Femur (tissue), 1 donor: ENCODE data around the gene AFF1.
"Not testable (repeated sequence)": the region's sequence is repeated elsewhere in the genome, so short reads cannot be mapped to it uniquely, and the experiment has no call there.

Source experiments
- DNase-seq: peaks from one replicate; pipeline ENCODE4 v3.0.0-alpha.2; 2017

Gene AFF1

DNA sequence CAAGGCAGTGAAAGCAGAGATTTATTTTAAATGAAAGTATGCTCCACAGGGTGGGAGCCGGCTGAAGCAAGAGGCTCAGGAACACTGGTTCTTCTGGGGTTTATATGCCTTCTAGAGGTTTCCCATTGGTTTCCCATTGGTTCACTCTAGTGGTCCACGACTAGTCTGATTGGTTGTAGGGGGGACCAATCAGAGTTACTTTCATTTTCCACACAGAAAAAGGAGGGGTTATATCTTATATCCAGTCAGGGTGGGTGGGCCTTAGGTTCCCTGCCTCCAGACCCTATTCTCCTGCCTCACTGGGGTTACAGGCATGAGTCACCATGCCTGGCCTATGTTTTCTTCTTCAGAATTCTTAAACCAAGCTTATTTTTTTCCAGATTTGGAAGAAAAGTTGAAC is 184.0 kb downstream of the AFF1 start:
- DNase-seq, result no peak

DNA sequence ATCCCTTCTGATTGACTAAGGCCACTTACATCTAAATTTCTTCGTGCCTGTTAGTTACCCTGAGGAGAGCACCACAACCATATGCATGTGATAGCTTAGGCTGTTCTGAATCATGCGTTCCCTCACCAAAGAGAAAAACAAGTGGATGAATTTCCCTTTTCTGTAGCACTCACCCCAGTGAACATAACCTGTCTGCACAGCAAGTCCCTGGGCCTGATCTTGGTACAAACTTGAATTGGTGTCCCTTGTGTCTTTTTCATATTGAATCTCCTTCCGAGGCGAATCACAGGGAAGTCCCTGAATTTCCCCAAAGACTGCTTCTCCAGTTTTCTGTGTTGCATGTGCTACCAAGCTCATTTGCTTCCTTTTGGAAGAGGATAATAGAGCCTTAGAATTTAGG is 185.2 kb downstream of the AFF1 start:
- DNase-seq, result no peak

DNA sequence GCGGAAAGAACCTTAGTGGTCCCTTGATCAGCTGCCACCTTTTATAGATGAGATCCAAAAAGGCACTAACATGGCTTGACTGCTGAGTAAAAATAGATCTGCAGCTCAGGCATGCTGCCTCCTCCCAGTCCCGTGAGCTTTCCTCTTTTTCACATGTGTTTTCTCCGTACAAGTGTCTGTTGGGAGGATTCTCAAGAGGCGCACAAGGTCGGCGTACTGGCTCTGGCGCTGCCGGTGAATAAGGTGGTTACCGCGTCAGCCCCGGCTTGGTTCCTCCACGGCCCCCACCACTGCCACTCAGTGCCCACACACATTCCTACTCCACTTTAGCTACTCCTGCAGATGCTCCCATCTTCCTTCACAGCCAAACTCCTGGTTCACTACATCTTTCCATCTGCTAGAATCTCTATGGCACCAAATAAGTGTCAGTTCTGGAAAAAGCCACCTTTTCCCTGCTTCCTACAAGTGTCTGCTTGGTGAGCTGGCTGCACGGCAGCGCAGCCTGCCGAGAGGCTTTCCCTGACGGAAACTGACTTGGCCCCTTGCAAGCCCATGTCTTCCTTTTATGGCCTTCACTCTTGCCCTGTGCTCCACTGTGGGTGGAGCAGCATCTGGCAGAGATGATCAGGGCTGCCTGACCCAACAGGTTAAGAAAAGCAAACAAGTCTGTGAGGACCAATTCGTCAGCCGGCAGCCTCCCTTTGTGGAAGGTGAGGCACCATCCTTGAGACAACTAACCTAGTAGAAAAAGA is 185.8 kb downstream of the AFF1 start:
- DNase-seq, result no peak

DNA sequence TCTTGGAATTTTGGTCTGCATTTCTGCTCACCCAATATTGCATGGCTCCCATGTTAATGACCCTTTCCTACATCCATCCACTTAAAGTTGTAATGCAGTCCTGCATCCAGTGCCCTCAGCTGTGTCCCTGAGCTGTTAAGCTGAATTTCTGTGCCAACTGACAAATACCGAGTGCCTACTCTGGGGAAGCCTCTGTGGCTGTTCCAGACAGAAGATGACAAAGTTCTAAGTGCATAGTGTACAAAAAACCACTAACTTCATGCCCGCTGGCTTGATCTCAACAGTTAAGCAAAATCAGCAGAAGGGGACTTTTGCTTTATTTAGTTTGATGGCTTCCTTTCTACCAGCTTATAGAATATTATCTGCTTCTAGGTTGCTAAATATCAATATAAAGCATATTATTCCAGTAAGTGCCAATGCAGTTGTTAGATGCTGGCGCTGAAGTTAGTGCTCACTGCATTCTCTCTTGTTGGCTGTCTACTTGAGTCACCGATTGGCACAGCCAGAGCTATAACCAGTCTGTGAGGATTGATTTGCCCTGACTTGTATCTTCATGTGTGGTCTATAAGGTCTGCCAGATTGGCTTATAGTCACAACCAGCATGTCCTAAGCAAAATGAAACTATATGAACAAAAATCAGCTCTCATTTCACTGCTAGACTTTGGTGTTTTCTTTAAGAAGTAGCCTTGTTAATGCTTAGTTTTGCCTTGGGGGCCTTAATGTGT is 186.7 kb downstream of the AFF1 start:
- peak; percentile 33 for DNase-seq

DNA sequence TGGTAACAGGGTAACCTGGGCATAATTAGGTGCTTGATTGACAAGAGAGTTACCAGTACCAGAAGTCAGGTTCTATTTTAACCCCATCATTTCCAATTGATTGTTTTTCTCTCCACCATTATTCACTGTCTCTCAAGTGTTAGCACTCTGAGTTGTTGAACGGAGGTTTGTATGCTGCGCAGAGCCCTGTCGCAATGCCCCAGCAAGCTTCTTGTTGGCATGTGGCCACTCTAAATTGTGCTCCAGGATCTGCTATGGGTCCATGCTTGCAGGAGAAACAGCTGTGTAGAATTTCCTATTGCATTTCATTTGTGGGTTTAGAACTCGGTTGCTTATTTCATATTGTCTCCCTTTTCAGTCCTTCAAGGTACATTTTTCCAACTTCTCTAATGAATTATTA is 187.4 kb downstream of the AFF1 start:
- no peak for DNase-seq

DNA sequence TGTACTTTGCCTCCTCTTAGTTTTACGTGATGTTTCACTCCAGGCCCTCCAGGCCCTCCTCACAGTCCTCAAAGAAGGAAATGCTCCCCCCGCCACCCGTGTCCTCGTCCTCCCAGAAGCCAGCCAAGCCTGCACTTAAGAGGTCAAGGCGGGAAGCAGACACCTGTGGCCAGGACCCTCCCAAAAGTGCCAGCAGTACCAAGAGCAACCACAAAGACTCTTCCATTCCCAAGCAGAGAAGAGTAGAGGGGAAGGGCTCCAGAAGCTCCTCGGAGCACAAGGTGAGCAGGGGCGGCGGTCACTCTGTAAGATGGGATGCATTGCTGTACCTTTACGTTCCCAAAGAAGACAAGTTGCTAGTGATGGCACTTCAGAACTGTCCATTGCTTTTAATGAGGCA is 191.2 kb downstream of the AFF1 start:
- DNase-seq, result no peak

DNA sequence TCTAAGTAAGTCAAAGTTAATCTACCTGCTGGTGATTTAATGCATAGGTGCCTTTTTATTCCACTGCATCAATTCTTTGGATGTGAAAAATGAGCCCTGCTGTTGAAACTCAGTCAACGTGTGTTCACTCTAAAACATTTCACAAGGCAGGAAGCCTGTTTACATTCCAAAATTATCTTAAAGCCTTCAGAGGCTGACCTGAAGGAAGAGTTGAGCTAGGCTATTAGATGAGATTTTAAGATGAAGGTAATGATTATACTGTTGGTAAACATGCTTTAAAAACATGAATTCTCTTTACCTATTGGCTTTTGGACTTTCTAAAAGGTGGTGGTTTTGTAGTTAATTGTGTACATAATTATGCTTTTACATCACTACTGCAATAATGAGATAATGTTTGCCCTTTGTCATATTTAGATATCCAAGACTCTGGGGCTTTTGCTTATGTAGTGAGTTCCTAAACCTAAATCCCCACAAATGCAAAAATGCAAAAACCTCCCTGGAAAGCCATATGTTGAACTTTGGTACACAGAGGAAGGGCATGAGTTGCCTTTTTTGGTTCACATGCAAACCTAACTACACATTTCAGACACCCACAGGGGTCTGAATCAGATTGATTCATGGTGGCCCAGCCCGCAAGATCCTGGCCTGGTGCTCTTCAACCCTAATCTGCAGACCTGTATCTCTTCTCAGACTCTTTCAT is 193.3 kb downstream of the AFF1 start:
- DNase-seq, result no peak

DNA sequence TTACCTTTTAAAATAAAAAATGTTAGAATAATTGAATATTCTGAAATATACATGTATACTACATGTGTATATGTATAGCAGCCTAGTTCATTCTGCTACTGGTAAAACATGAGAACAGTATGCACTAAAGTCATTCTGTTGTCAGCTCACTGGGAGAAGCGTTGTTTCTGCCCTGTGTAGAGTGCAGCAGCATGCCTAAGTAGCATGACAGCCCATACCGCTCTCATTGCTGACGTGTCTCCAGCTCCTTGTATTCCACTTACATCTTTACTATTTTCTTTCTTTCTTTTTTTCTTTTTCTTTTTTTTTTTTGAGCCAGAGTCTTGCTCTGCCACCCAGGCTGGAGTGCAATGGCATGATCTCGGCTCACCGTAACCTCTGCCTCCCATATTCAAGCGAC is 194.9 kb downstream of the AFF1 start:
- no peak for DNase-seq

DNA sequence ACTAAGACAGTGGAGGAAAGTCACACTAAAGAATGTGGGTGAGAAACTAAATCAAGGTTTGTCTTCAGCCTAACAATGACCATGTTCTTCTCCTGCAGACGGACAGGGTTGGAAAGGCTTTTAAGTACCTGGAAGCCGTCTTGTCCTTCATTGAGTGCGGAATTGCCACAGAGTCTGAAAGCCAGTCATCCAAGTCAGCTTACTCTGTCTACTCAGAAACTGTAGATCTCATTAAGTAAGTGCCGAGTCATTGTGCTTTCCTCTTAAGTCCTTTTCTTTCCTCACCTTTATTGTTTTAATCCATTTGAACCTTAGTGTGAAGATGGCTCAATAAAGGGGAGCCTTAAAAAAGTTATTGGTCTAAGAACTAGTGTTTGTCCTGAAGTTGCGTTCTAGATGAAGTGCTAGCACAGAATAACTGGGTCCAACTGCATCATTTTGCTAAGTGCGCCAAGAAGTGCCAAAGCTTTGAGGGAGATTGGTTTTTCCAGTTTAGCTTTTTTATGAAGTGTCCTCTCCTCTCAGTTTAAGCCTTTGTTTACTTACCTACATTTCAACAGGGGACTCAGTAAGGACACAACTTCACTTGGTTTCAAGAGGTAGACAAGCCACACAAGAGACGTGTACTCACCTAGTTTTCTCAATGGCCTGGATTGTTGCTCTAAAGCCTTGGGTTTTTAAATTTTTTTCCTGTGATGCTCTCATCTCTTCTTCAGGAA is 196.3 kb downstream of the AFF1 start:
- no peak for DNase-seq

DNA sequence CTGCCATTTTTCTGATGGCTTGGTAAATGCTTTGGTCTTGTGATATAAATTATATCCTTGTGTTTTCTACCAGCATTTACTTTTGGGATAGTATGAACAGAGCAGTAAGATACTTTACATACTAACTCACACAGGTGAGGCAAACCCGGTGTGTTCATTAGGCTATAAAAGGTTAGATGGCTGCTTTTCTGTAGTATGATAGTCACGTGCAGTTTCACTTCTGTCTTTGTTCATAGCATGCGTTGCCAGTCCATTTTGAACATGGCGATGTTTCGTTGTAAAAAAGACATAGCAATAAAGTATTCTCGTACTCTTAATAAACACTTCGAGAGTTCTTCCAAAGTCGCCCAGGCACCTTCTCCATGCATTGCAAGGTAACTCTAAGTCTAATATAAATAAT is 197.2 kb downstream of the AFF1 start:
- DNase-seq, result no peak

DNA sequence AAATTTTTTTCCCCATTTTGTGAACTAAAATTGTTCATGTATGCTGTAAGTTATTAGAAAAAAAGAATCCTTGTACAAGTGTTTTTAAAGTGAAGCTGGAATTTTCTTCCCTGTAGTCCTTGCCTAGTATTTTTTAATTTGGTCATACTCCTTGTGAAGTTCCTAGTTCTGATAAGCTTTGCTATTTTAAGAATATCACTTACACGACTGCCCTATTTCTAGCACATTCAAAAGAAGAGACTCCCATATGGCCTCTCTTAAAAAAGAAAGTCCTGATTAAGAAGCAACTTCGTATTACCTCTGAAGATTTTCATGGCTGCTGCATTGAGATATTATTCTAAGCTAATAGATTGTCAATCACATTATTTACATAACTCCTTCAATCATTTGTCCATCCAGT is 198.4 kb downstream of the AFF1 start:
- no peak for DNase-seq

DNA sequence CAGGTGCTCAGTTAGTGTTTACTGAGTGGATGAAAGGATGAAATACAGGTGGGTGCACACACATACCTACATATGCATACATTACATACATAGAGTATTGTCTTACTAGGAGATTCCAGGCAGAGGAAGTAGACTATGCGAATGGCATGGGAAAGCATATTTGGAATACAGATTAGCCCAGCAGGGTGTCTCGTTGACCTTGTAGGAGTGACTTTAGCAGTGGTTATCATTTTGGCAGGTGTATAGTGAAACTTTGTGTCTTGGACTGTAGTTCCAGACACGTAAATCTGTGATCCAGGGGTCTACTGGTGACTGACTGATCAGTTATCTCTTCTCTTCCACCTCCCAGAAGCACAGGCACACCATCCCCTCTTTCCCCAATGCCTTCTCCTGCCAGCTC is 199.3 kb downstream of the AFF1 start:
- DNase-seq, result no peak

DNA sequence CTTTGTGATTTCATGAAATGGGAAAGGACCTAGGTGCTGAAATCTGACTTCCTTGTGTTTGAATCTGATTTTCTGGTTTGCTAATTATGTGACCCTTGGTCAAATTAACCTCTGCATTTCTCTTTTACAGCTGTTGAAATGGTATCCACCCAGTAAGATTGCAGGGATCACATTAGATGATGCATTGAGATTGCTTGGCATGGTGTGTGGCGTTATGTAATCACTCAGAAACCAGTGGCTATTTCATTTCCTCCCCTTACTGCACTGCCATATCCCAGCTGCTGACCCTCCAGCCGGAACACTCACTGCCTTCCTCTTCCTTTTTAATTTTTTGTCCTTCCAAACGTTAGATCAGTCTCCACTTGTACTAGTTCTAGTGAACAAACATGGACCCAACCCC is 206.6 kb downstream of the AFF1 start:
- no peak for DNase-seq

DNA sequence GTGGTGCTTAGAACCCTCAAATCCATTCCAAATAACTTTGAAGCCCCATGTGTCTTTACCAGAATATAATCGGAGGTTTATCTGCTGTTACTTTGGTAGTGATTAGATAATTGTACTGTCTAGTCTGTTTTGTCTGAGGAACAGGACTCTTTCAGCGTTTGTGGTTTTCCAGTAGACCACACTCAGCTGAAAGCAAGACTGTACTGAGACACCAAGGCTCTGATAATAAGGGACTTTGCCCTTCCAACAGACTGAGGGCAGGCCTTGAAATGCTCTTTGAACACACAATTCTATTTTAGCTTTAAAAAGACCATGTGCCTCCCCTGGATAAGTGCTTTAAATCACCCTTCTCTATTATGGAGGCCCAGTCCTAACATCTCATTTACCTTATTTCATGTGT is 209.5 kb downstream of the AFF1 start:
- DNase-seq, result no peak

DNA sequence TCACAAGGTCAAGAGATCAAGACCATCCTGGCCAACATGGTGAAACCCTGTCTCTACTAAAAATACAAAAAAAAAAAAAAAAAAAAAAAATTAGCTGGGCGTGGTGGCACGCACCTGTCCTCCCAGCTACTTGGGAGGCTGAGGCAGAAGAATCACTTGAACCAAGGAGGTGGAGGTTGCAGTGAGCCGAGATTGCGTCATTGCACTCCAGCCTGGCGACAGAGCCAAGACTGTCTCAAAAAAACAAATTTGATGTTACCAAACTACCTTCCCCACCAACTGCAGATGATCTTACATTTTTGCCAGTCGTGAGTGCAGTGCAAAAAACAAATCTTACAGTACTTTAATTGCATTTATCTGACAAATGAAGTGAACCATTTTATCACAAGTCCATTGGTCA is 211.1 kb downstream of the AFF1 start:
- DNase-seq, result not testable (repeated sequence)

DNA sequence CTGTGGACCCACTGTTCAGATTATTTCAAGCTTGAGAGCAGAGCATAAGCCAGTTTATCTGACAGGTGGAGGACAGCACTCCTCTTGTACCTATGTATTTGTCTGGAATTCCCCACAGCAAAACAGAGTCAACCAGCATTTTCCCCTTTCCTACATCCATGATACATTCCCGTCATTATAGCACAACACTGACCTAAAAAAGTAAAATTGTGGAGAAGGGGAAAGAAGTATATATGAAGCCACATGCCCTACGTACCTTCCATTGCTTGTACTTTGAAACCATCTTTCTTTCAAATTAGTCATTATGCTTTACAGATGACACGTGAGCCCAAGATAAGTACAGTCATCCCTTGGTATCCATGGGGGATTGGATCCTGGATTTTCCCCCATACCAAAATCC is 212.3 kb downstream of the AFF1 start:
- DNase-seq, result no peak

DNA sequence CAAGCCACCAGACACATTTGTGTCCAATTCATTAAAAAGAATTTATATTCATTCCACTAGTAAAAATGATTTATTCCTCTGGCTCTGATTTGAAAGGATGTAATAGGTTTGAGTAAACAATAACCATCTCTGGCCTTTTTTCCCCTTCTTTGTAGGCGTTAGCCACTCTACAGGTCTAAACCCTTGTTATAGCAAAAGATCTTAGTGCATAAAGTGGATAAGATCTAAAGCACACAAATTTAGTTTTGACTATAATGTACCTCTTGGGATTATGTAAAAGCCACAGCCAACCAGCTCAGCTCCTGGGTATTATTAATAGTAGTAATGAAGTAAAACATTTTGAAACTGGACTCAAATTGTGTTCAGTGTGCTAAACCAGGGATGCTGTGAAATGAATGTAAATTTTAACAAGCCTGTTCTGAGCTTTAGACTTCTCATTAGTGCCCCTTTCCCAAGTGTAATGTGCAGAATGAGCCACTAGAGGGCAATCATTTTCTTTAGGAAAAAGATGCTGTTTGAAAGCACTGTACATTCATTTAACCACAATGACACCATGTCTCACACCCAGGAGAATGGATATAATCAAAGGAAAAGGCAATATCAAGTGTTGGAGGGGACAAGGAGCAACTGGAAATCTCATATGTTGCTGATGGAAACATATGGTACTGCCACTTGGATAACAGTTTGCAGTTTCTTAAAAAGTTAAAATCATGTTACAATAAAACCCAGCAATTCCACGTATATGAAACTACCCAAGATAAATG is 215.9 kb downstream of the AFF1 start:
- peak; percentile 30 for DNase-seq

DNA sequence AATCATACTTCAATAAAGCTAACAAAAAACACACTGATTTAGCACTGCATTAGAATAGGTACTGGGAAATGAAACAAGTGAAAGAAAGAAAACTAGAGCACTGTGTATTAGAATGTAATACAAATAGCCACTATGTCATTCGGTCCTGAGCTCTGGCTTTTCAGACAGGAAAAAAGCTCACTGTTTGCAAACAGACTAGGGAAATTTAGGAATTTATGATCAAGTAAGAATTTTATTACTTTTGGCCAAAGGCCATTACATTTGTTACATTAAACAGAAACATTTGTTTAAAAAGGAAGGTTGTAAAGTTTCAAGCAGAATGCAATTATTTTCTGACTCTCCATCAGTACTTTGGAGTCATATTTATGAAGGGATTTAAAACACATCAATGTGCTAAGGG is 216.9 kb downstream of the AFF1 start:
- no peak for DNase-seq

DNA sequence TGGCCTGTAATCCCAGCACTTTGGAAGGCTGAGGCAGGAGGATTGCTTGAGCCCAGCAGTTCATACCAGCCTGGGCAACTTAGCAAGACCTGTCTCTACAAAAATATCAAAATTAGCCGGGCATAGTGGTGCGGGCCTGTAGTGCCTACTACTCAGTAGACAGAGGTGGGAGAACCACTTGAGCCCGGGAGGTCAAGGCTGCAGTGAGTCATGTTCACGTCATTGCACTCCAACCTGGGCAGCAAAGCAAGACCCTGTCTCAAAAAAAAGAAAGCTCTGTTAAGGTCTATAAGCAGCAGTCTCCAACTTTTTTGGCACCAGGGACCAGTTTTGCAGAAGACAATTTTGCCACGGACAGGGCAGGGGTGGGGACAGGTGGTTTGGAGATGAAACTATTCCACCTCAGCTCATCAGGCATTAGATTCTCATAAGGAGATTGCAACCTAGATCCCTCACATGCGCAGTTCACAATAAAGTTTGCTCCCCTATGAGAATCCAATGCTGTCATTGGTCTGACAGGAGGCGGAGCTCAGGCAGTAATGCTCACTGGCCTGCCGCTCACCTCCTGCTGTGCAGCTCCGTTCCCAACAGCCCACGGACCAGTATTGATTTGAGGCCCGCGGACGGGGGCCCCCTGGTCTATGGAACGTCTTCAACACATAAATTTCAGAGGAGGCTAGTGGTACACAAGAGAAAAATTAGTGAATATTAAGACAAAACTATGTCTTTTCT is 217.7 kb downstream of the AFF1 start:
- peak; percentile 33 for DNase-seq

DNA sequence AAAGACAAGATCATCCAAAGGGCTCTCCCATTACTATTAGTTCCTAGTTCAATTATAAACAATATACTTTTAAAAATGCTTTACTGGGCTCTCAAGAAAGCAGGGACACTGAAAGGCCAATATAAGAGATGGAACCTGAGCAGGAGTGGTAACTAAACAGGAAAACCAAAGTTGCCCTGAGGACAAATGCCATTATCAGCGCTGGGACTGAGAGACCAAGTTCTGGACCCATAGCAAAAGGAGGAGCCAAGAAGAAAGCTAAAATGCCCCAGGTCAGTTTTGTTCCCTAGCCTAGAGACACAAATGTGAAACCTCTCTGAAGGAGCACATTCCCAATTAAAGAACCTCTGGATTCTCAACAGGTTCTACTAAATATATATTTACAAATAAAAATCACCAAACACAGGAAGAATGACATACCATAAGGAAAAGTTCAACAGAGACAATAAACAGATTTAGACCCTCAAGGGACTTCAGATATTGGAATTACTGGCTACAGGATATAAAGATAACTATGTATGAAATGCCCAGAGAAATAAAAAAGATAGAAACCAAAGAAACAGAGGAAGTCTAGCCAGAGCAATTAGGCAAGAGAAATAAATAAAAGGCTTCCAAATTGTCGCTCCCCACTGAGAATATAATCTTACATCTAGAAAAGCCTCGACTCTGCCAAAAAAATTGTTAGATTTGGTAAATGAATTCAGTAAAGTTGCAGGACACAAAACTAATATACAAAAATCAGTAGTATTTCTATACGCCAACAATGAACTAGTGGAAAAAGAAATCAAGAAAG is 218.5 kb downstream of the AFF1 start:
- no peak for DNase-seq

DNA sequence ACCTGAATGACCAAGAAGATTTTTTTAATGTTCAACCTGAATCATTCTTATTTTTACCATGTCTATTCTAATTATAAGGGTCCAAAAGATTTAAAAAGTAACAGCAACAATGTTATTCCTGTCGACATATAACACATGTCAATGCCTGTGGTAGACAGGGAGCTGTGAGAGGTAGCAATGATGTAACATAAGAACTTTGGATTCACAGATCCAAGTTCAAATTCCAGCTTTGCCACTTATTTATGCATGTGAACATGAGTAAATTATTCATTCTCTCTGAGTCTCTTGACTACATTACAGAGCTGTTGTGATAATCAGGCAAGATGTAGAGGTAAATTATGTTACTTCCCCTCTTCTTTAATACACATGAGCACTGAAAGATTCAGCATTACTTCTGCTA is 231.1 kb downstream of the AFF1 start:
- no peak for DNase-seq
